Activated naive CD8-positive, alpha-beta T cell treated with anti-CD3 and anti-CD28 coated beads, Interleukin-2, amount 10 ng/mL, durations not matched to agents 7 days and 5 days (primary cell): ENCODE results near the gene TGM6. TPM values are rescaled to one million over a fixed set of nuclear protein-coding genes. Genes with fewer than 3 reads are reported as not detected.

Experiments
- ATAC-seq: fragments of 150-1000 bp; cut with Tn5 transposase; one replicate; pipeline ENCODE4 v1.10.0; 2021; ENCODE audit warnings: low read depth, moderate library complexity
- POLR2A ChIA-PET: fragments of 350-600 bp; sonication (Branson Sonifier 250); formaldehyde crosslinking; loops from one replicate; lab custom pipeline; 2021; ENCODE audit warnings: antibody characterized with exemption; lab: Charles Lee
- DNase-seq: peaks from one replicate; pipeline ENCODE4 v3.0.0; 2021
- H3K27ac Mint-ChIP-seq: one replicate; pipeline ENCODE4 v1.8.0; 2022; ENCODE audit warnings: mild to moderate bottlenecking, mixed read lengths
- H3K27me3 Mint-ChIP-seq: one replicate; pipeline ENCODE4 v1.8.0; 2022; ENCODE audit warnings: mild to moderate bottlenecking, moderate library complexity, mixed read lengths
- H3K36me3 Mint-ChIP-seq: one replicate; pipeline ENCODE4 v1.8.0; 2021; ENCODE audit warnings: mild to moderate bottlenecking, mixed read lengths
- H3K4me1 Mint-ChIP-seq: one replicate; pipeline ENCODE4 v1.8.0; 2021; ENCODE audit warnings: mixed read lengths
- H3K4me3 Mint-ChIP-seq: one replicate; pipeline ENCODE4 v1.8.0; 2022; ENCODE audit warnings: mild to moderate bottlenecking, moderate library complexity, mixed read lengths
- H3K9me3 Mint-ChIP-seq: one replicate; pipeline ENCODE4 v1.8.0; 2021; ENCODE audit warnings: mixed read lengths
- total RNA-seq, 2 experiments: library from RNA; stranded (reverse); gene quantifications; one replicate each; pipeline ENCODE4 v1.2.3, GENCODE V29; 2021

The TGM6 gene
- total RNA-seq, 2 experiments from 2014 or later, result not detected

GRCh38 chr20:2455771-2456497, 75.2 kb downstream of the TGM6 start:
- ATAC-seq, result no peak
- Mint-ChIP-seq H3K27me3 (no peaks in the 10 kb centered on the region), H3K27ac (peak overlapping the region; percentile 13), H3K9me3 (no peaks in the 10 kb centered on the region), H3K4me3 (no peak overlapping the region), H3K36me3 (peaks cover 12% of the 10 kb centered on the region), H3K4me1 (no peaks in the 10 kb centered on the region)
- POLR2A ChIA-PET, result interaction anchor here (6.8 kb wide), 1 partner anchor 13 kb away, joined by 32 read pairs; the partner anchor contains the start of gene SNRPB
- DNase-seq, result no peak

GRCh38 chr20:2458919-2459499, 78.3 kb downstream of the TGM6 start:
- POLR2A ChIA-PET, result interaction anchor here (6.8 kb wide), 1 partner anchor 10 kb away, joined by 32 read pairs; the partner anchor contains the start of gene SNRPB
- H3K27me3 Mint-ChIP-seq, result no peaks in the 10 kb centered on the region
- H3K4me3 Mint-ChIP-seq, result no peak overlapping the region
- DNase-seq (no peak), ATAC-seq (no peak)
- H3K36me3 Mint-ChIP-seq, result peaks cover 26% of the 10 kb centered on the region
- H3K27ac Mint-ChIP-seq, result no peak overlapping the region
- peaks cover 2% of the 10 kb centered on the region for H3K4me1 Mint-ChIP-seq
- no peaks in the 10 kb centered on the region for H3K9me3 Mint-ChIP-seq

- Mint-ChIP-seq H3K36me3 (peaks cover 32% of the 10 kb centered on the region), H3K27ac (no peak overlapping the region), H3K4me1 (peaks cover 2% of the 10 kb centered on the region), H3K4me3 (no peak overlapping the region), H3K27me3 (no peaks in the 10 kb centered on the region), H3K9me3 (no peaks in the 10 kb centered on the region)
- POLR2A ChIA-PET, result interaction anchor here (0.8 to 6.8 kb wide), 2 partner anchors 8 to 9 kb away, joined by 3 to 32 read pairs; partner anchors contain the start of gene SNRPB
- ATAC-seq (no peak), DNase-seq (no peak)
These were observed 79.5 kb downstream of the TGM6 start for GRCh38 chr20:2459981-2460751.

GRCh38 chr20:2460752-2461424, 80.2 kb downstream of the TGM6 start:
- POLR2A ChIA-PET, result interaction anchor here (0.8 to 6.8 kb wide), 2 partner anchors 8 to 9 kb away, joined by 3 to 32 read pairs; partner anchors contain the start of gene SNRPB
- DNase-seq (no peak), ATAC-seq (no peak)

GRCh38 chr20:2462484-2462883, 81.8 kb downstream of the TGM6 start:
- H3K36me3 Mint-ChIP-seq, result peaks cover 45% of the 10 kb centered on the region
- no peaks in the 10 kb centered on the region for H3K9me3 Mint-ChIP-seq
- ATAC-seq (no peak), DNase-seq (no peak)
- POLR2A ChIA-PET, result no interaction called here
- peaks cover 17% of the 10 kb centered on the region for H3K4me1 Mint-ChIP-seq
- no peak overlapping the region for H3K27ac Mint-ChIP-seq
- H3K27me3 Mint-ChIP-seq, result no peaks in the 10 kb centered on the region
- no peak overlapping the region for H3K4me3 Mint-ChIP-seq

More at GRCh38 chr20:2460752-2461424, 80.2 kb downstream of the TGM6 start:
- no peaks in the 10 kb centered on the region for H3K27me3 Mint-ChIP-seq
- H3K4me3 Mint-ChIP-seq, result no peak overlapping the region
- peaks cover 6% of the 10 kb centered on the region for H3K4me1 Mint-ChIP-seq
- H3K36me3 Mint-ChIP-seq, result peaks cover 39% of the 10 kb centered on the region
- H3K9me3 Mint-ChIP-seq, result no peaks in the 10 kb centered on the region
- no peak overlapping the region for H3K27ac Mint-ChIP-seq

GRCh38 chr20:2463616-2464365, 83.1 kb downstream of the TGM6 start:
- POLR2A ChIA-PET, result no interaction called here
- H3K9me3 Mint-ChIP-seq, result no peaks in the 10 kb centered on the region
- H3K4me1 Mint-ChIP-seq, result peaks cover 29% of the 10 kb centered on the region
- DNase-seq (no peak), ATAC-seq (no peak)
- H3K27ac Mint-ChIP-seq, result no peak overlapping the region
- no peaks in the 10 kb centered on the region for H3K27me3 Mint-ChIP-seq
- no peak overlapping the region for H3K4me3 Mint-ChIP-seq
- peaks cover 50% of the 10 kb centered on the region for H3K36me3 Mint-ChIP-seq

GRCh38 chr20:2465100-2465499, 84.4 kb downstream of the TGM6 start:
- Mint-ChIP-seq H3K36me3 (peaks cover 50% of the 10 kb centered on the region), H3K27me3 (no peaks in the 10 kb centered on the region), H3K9me3 (no peaks in the 10 kb centered on the region), H3K4me1 (peaks cover 38% of the 10 kb centered on the region), H3K27ac (no peak overlapping the region), H3K4me3 (no peak overlapping the region)
- POLR2A ChIA-PET, result interaction anchor here (0.7 kb wide), 1 partner anchor 26 kb away, joined by 3 read pairs; no protein-coding TSS in a partner anchor
- DNase-seq (no peak), ATAC-seq (no peak)

GRCh38 chr20:2467412-2467811, 86.7 kb downstream of the TGM6 start:
- H3K36me3 Mint-ChIP-seq, result peaks cover 44% of the 10 kb centered on the region
- H3K4me3 Mint-ChIP-seq, result peak overlapping the region; percentile 96
- POLR2A ChIA-PET, result interaction anchor here (3.6 kb wide), 1 partner anchor 9 kb away, joined by 32 read pairs; no protein-coding TSS in a partner anchor
- peak overlapping the region; percentile 9 for H3K27ac Mint-ChIP-seq
- H3K27me3 Mint-ChIP-seq, result no peaks in the 10 kb centered on the region
- no peak for ATAC-seq
- DNase-seq, result no peak
- H3K4me1 Mint-ChIP-seq, result peaks cover 43% of the 10 kb centered on the region
- H3K9me3 Mint-ChIP-seq, result no peaks in the 10 kb centered on the region

- Mint-ChIP-seq H3K27ac (peak overlapping the region; percentile 38), H3K36me3 (peaks cover 38% of the 10 kb centered on the region), H3K4me3 (peak overlapping the region; percentile 96), H3K9me3 (no peaks in the 10 kb centered on the region), H3K4me1 (peaks cover 41% of the 10 kb centered on the region), H3K27me3 (no peaks in the 10 kb centered on the region)
- DNase-seq (no peak), ATAC-seq (no peak)
- POLR2A ChIA-PET, result interaction anchor here (0.6 to 3.6 kb wide), 5 partner anchors 11 to 366 kb away, joined by 3 to 32 read pairs (median 15); partner anchors contain the start of genes IDH3B and ZNF343
These were observed 88.1 kb downstream of the TGM6 start for GRCh38 chr20:2468581-2469407.

GRCh38 chr20:2469991-2470422, 89.3 kb downstream of the TGM6 start:
- Mint-ChIP-seq H3K36me3 (peaks cover 30% of the 10 kb centered on the region), H3K4me1 (peaks cover 41% of the 10 kb centered on the region), H3K4me3 (peak overlapping the region; percentile 96), H3K27me3 (no peaks in the 10 kb centered on the region), H3K9me3 (no peaks in the 10 kb centered on the region), H3K27ac (peak overlapping the region; percentile 98)
- ATAC-seq, result peak; percentile 65
- POLR2A ChIA-PET, result interaction anchor here (0.5 to 3.6 kb wide), 15 partner anchors 12 to 367 kb away, joined by 3 to 32 read pairs (median 4); partner anchors contain the start of genes IDH3B, NOP56 and ZNF343
- DNase-seq, result no peak

GRCh38 chr20:2470423-2471193, 89.9 kb downstream of the TGM6 start, which contains the start of gene SNRPB:
SNRPB (minus strand) TSS chr20:2470789; CDS start chr20:2470690, 99 bp downstream.
- Mint-ChIP-seq H3K4me3 (peak within 1 kb of the TSS; percentile 96), H3K27ac (peak within 1 kb of the TSS; percentile 98), H3K36me3 (peaks cover 29% of the 10 kb centered on the region), H3K27me3 (no peaks in the 10 kb centered on the region), H3K9me3 (no peaks in the 10 kb centered on the region), H3K4me1 (peaks cover 40% of the 10 kb centered on the region)
- DNase-seq (peak; percentile 95), ATAC-seq (peak; percentile 95)
- POLR2A ChIA-PET, result interaction anchor here (0.5 to 3.6 kb wide), 15 partner anchors 9 to 1339 kb away, joined by 3 to 32 read pairs (median 5); partner anchors contain the start of genes IDH3B, NOP56 and ZNF343
